Measurements from ENCODE around the gene PRDM15.

Gene PRDM15

DNA sequence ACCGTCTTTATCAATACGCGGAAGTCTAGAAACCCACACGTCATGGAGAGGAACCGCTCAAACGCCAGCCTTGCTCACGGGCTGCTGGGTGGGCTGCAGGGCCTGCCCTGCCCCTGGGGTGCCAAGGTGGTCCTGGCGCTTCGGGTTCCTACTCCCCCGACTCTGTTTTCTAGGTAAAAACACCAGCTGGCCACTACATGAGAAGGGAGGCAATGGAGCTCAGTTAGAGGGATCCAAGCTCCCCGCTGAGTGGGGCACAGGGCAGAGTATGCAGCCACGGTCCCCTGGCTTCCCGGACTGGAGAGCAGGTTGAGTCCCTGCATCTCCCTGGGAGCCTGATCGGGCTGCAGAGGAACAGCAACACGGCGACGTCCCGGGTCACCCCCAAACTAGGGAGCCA lies 71.0 kb downstream of the PRDM15 start:
- no peaks in the 10 kb centered on the region for H3K4me1 ChIP-seq (ENCODE audit: low read length)
- DNase-seq: no peak
- TF ChIP-seq EZH2phosphoT487 (IDR thresholded peaks at IDR 0.05; ENCODE audit: low read length): no peak
- TF ChIP-seq, protein P1, sequence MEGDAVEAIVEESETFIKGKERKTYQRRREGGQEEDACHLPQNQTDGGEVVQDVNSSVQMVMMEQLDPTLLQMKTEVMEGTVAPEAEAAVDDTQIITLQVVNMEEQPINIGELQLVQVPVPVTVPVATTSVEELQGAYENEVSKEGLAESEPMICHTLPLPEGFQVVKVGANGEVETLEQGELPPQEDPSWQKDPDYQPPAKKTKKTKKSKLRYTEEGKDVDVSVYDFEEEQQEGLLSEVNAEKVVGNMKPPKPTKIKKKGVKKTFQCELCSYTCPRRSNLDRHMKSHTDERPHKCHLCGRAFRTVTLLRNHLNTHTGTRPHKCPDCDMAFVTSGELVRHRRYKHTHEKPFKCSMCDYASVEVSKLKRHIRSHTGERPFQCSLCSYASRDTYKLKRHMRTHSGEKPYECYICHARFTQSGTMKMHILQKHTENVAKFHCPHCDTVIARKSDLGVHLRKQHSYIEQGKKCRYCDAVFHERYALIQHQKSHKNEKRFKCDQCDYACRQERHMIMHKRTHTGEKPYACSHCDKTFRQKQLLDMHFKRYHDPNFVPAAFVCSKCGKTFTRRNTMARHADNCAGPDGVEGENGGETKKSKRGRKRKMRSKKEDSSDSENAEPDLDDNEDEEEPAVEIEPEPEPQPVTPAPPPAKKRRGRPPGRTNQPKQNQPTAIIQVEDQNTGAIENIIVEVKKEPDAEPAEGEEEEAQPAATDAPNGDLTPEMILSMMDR (IDR thresholded peaks at IDR 0.05; ENCODE audit: low read length): no peak
- TF ChIP-seq EZH2 (optimal IDR thresholded peaks at IDR 0.05; ENCODE audit: low read depth, low read length): no peak
- no peak overlapping the region for H3K27ac ChIP-seq (ENCODE audit: low read length)
- 0 out of 2 replicates have a peak, but pooled peaks cover 5% of the 10 kb centered on the region for H3K79me2 ChIP-seq (ENCODE audit: low read length)
- no peaks in the 10 kb centered on the region for H3K36me3 ChIP-seq (replicated peaks; ENCODE audit: insufficient read depth, low read length)
- H3K9me3 ChIP-seq (replicated peaks; ENCODE audit: insufficient read depth, low read length): no peaks in the 10 kb centered on the region
- no peaks in the 10 kb centered on the region for H4K20me1 ChIP-seq (ENCODE audit: insufficient read depth, low read length)
- H3K9ac ChIP-seq (ENCODE audit: low read length): no peak overlapping the region
- H3K4me3 ChIP-seq (ENCODE audit: low read length): no peak overlapping the region
- no peaks in the 10 kb centered on the region for H3F3A ChIP-seq (ENCODE audit: insufficient read depth, low read length)
- H2AFZ ChIP-seq (ENCODE audit: low read length): no peak overlapping the region
- no peaks in the 10 kb centered on the region for H3K27me3 ChIP-seq (replicated peaks; ENCODE audit: insufficient read depth, low read length)
- H3K9me2 ChIP-seq (replicated peaks; ENCODE audit: insufficient read depth, low read length): no peaks in the 10 kb centered on the region
- no peak overlapping the region for H3K4me2 ChIP-seq (ENCODE audit: low read depth, low read length)

DNA sequence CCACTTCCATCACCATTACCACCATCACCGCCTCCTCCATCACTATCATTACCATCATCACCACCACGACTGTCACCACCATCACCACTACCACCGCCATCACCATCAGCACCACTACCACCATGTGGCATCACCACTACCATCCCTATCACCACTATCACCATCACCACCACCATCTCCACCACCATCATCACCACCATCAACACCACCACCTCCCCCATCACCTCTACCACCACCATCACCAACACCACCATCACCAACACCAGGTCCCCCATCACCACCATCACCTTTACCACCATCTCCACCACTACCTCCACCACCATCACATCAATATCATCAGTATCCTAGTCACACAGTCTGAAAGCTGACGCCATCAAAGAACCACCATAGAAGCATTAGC lies 72.4 kb downstream of the PRDM15 start:
- H3K4me2 ChIP-seq (ENCODE audit: low read depth, low read length): no peak overlapping the region
- H3K79me2 ChIP-seq (ENCODE audit: low read length): 0 out of 2 replicates have a peak, but pooled peaks cover 5% of the 10 kb centered on the region
- H3K36me3 ChIP-seq (replicated peaks; ENCODE audit: insufficient read depth, low read length): no peaks in the 10 kb centered on the region
- no peak overlapping the region for H2AFZ ChIP-seq (ENCODE audit: low read length)
- no peaks in the 10 kb centered on the region for H3K27me3 ChIP-seq (replicated peaks; ENCODE audit: insufficient read depth, low read length)
- H3K9me2 ChIP-seq (replicated peaks; ENCODE audit: insufficient read depth, low read length): no peaks in the 10 kb centered on the region
- H3K4me3 ChIP-seq (ENCODE audit: low read length): no peak overlapping the region
- no peaks in the 10 kb centered on the region for H3K9me3 ChIP-seq (replicated peaks; ENCODE audit: insufficient read depth, low read length)
- H4K20me1 ChIP-seq (ENCODE audit: insufficient read depth, low read length): no peaks in the 10 kb centered on the region
- no peak for DNase-seq
- H3K9ac ChIP-seq (ENCODE audit: low read length): no peak overlapping the region
- H3F3A ChIP-seq (ENCODE audit: insufficient read depth, low read length): no peaks in the 10 kb centered on the region
- H3K27ac ChIP-seq (ENCODE audit: low read length): no peak overlapping the region
- TF ChIP-seq EZH2phosphoT487 (IDR thresholded peaks at IDR 0.05; ENCODE audit: low read length): no peak
- H3K4me1 ChIP-seq (ENCODE audit: low read length): no peaks in the 10 kb centered on the region

DNA sequence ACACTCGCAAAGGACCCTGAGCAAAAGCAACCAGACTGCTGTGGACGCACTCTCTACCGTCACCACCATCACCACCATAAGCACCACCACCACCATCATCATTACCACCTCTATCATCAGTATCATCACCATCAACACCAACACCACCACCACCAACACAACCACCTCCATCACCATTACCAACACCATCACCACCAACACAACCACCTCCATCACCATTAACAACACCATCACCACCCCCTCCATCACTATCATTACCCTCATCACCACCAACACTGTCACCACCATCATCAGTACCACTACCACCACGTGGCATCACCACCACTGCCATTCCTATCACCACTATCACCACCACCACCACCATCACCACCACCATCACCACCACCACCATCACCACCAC lies 73.5 kb downstream of the PRDM15 start:
- Histone ChIP-seq H4K20me1 (ENCODE audit: insufficient read depth, low read length) (no peaks in the 10 kb centered on the region), H3F3A (ENCODE audit: insufficient read depth, low read length) (no peaks in the 10 kb centered on the region), H3K4me2 (ENCODE audit: low read depth, low read length) (no peak overlapping the region), H3K79me2 (ENCODE audit: low read length) (0 out of 2 replicates have a peak, but pooled peaks cover 5% of the 10 kb centered on the region), H3K27ac (ENCODE audit: low read length) (no peak overlapping the region), H3K4me1 (ENCODE audit: low read length) (peaks cover 2% of the 10 kb centered on the region; the same call in 1 of the 2 replicates), H3K9ac (ENCODE audit: low read length) (no peak overlapping the region), H3K36me3 (replicated peaks; ENCODE audit: insufficient read depth, low read length) (no peaks in the 10 kb centered on the region), H3K9me2 (replicated peaks; ENCODE audit: insufficient read depth, low read length) (no peaks in the 10 kb centered on the region), H3K4me3 (ENCODE audit: low read length) (no peak overlapping the region), H2AFZ (ENCODE audit: low read length) (no peak overlapping the region), H3K9me3 (replicated peaks; ENCODE audit: insufficient read depth, low read length) (no peaks in the 10 kb centered on the region), H3K27me3 (replicated peaks; ENCODE audit: insufficient read depth, low read length) (no peaks in the 10 kb centered on the region)
- TF ChIP-seq EZH2 (optimal IDR thresholded peaks at IDR 0.05; ENCODE audit: low read depth, low read length) (no peak), EZH2phosphoT487 (IDR thresholded peaks at IDR 0.05; ENCODE audit: low read length) (no peak)
- TF ChIP-seq, protein P1 (IDR thresholded peaks at IDR 0.05; ENCODE audit: low read length): no peak
- no peak for DNase-seq

DNA sequence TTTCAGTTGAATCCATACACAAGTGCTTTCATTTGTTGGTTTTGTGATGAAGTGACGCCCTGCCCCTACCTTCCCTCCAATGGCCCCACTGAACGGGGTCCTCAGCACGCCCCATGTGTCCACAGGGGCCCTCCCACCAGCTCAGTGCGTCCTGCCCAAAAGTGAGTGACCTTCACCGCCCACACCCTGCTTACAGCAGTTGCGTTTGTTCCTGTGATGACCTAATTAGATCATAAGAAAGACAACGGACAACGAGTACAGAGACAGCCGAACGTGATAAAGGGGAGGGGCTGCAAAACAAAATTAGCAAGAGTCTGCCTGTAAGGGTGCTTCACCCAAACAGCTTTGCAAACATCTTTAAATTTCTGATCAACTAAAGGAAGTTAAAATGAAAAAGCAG lies 74.1 kb downstream of the PRDM15 start:
- no peaks in the 10 kb centered on the region for H3K9me2 ChIP-seq (replicated peaks; ENCODE audit: insufficient read depth, low read length)

More for the DNA sequence above, 74.1 kb downstream of the PRDM15 start:
- no peak overlapping the region for H3K9ac ChIP-seq (ENCODE audit: low read length)
- no peak for DNase-seq
- no peak overlapping the region for H2AFZ ChIP-seq (ENCODE audit: low read length)
- TF ChIP-seq EZH2phosphoT487 (IDR thresholded peaks at IDR 0.05; ENCODE audit: low read length): no peak
- TF ChIP-seq, protein P1 (IDR thresholded peaks at IDR 0.05; ENCODE audit: low read length): no peak
- TF ChIP-seq EZH2 (optimal IDR thresholded peaks at IDR 0.05; ENCODE audit: low read depth, low read length): no peak
- no peak overlapping the region for H3K27ac ChIP-seq (ENCODE audit: low read length)
- peaks cover 8% of the 10 kb centered on the region; the same call in 1 of the 2 replicates for H3K4me1 ChIP-seq (ENCODE audit: low read length)
- 0 out of 2 replicates have a peak, but pooled peaks cover 5% of the 10 kb centered on the region for H3K79me2 ChIP-seq (ENCODE audit: low read length)
- no peak overlapping the region for H3K4me3 ChIP-seq (ENCODE audit: low read length)
- H3K27me3 ChIP-seq (replicated peaks; ENCODE audit: insufficient read depth, low read length): no peaks in the 10 kb centered on the region
- H3K4me2 ChIP-seq (ENCODE audit: low read depth, low read length): no peak overlapping the region
- H3K9me3 ChIP-seq (replicated peaks; ENCODE audit: insufficient read depth, low read length): no peaks in the 10 kb centered on the region
- no peaks in the 10 kb centered on the region for H4K20me1 ChIP-seq (ENCODE audit: insufficient read depth, low read length)
- no peaks in the 10 kb centered on the region for H3K36me3 ChIP-seq (replicated peaks; ENCODE audit: insufficient read depth, low read length)
- H3F3A ChIP-seq (ENCODE audit: insufficient read depth, low read length): 0 out of 2 replicates have a peak, but pooled peaks cover 2% of the 10 kb centered on the region
